NCI-H510A treated with DMSO at 0.1 percent for 48 hours (cell line): ENCODE measurements around the gene EVI5.
"Not testable (repeated sequence)": the region's sequence is repeated elsewhere in the genome, so short reads cannot be mapped to it uniquely, and the experiment has no call there.

Source experiments
- DNase-seq: peaks from one replicate; lab custom pipeline; 2025; lab: John Stamatoyannopoulos, UW

The EVI5 gene

DNA sequence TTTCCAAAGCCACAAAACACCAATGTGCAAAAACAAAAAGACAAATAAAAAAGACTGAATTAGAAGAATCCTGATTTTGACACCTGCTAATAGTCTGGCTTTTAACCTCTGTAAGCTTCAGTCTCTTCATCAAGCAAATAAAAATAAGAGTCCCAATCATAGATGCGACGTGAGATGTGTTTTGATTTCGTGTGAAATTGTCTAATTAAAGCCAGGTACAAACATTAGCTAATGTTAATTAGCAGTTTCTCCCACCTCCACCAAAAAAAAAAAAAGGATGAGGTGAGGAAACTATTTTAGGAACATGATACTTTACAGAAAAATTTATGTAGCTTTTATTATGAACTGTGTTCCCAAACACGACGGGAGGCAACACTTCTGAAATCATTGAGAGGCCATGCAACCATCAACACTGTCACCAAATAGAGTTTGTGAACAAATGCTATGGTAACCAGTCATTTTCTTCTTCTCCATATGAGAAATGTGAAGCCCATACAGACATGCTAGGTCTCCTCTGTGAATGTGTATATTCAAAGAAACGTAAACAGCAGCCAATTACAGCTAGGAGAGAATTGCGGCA, 6.7 kb upstream of the EVI5 start:
- DNase-seq, result peak; percentile 72

DNA sequence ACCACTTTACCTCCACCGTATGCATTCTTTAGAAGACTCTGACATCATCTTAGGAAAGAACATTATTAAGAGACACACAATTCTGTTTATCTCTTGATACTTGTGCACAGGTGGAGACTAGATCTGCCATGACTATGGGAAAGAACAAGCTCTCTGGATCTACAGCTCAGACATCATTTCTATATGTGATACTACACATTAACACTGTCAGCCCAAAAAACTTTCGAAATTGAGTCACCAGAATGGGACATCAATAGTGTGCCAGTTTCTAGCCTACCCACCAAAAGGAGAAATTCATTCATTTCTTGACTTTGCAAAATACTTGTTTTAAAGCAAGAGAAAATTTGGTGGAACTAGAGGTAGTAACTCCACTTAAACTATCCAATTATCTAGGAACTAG, 6.0 kb upstream of the EVI5 start:
- DNase-seq, result no peak

GRCh38 chr1:92790081-92790480, 5.2 kb upstream of the EVI5 start:
- DNase-seq, result no peak

- DNase-seq, result no peak
Measured at GRCh38 chr1:92786111-92786901, 1.4 kb upstream of the EVI5 start.

DNA sequence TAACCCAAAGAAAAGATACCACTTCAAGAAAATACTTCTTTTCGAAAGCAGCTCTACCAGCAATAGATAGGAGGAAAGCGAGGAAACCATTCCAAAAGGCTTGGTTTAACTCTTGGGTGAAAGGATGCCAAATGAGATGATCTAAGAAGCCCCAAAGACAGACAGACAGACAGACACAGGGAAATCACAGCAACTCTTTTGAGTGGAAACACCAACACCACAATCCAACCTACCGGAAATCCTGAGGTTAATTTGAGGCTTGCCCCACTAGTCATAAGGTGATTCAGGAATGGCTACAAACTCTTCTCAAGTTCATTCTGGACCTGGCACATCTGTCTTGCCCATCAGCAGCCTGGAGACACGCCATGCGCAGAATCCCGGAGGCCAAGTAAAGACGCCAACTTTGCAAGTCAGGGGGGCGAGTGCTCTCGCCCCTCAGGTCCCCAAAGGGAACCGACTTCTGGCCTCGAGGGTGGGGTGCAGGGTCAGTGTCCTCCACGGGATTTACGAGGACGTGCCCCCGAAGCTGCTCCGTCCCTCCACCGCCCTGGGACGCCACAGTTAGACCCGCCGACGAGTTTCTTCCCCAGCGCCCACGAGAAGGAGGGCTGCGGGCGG, 778 bp downstream of the EVI5 start:
- no peak for DNase-seq

GRCh38 chr1:92783550-92783949, 1.4 kb downstream of the EVI5 start:
- DNase-seq, result not testable (repeated sequence)

GRCh38 chr1:92778376-92778775, 6.5 kb downstream of the EVI5 start:
- no peak for DNase-seq

DNA sequence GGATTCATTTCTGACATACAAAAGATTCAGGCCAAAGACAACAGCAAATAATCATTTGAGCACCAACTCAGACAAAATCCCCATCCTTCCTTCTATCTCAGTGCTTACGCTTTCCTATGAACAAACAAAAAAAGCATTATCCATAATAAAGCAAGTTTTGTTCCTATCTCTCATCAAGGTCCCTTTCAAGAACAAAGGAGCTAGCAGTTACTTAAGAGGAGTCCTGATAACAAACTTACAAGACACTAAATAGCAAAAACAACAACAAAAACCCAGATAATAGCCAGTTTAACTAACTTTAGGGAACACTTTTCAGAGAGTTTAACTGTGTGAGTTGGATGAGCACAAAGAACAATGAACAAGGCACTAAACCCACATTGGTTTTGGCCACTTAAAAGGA, 10.5 kb downstream of the EVI5 start:
- DNase-seq, result no peak

- not testable (repeated sequence) for DNase-seq
Measured at GRCh38 chr1:92773749-92774148, 11.2 kb downstream of the EVI5 start.

DNA sequence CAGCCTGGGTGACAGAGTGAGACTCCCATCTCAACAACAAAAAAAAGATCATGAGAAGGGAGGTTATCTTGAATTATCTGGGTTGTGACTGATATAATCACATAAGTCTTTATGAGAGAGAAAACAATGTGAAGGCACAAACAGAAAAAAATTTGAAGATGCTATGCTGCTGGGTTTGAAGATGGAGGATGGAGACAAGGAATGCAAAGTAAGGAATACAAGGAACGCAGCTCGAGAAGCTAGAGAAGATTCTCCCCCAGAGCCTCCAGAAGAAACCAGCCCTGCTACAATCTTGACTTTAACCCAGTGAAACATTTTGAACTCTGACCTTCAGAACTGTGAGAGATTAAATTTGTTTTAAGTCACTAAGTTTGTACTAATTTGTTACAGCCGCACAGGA, 15.1 kb downstream of the EVI5 start:
- DNase-seq, result no peak

DNA sequence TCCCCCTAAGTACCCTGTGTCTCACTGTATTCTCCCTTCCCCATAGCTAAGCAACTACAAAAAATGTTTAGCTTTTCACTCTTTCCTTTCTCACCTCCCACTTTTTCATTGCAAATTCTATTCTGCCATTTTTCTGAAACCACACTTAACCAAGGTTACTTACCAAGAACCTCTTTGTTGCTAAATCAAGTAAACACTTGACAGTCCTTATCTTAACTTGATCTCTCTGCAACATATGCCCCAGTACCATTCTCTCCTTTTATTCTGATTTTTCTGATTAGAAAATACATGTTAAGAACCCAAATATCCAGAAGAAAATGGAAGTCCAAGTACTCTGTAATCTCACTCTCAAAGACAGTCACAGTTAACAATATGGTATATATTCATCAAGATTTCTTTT, 16.0 kb downstream of the EVI5 start:
- no peak for DNase-seq

DNA sequence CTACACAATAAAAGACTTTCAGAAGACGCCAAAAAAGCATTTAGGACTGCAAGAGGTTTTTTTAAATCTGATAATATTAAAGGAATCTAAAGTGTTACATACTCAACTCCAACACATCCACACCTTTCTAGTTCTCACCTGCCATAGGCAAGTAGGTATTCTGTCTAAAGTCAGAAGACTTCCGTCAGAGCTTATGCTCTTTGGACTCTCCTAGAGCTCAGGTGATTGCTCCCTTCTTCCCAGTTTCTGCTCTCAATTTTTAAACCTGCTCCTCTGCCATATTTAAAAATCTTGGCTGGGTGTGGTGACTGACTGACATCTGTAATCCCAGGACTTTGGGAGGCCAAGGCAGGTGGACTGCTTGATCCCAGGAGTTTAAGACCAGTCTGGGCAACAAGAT, 16.6 kb downstream of the EVI5 start:
- no peak for DNase-seq

DNA sequence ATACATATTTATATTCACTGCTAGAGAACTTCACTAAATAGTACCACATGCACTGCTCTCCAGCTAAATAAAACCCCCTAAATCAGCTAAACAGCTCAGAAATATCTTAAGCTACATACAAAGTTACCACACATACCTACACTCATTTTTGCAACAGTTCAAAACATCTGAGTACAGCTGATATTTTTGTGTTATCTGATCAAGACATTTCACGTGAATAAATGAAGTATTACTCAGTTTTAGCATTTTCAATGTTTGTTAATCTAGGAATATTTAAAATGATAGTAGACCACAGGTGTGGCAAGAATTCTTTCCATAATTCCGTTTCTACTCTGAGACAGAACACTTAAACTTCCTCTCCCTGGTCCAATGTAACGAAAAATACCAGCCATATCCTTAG, 20.8 kb downstream of the EVI5 start:
- DNase-seq, result no peak

DNA sequence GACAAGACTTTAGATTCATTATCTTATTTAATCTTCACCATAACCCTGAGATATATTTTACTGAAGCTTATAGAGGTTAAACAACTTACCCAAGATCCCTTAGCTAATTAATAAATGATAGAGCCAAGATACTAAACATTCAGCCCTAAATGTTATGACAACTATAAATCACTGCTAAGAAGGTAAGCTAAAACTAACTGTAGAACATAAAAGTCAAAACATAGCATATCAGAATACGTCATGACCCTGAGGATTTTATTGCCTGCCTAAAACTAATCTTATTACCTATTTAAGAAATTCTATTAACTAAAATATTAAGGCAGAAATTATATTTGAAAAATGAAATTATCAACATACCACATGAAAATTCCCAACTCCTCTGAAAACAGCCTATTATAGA, 22.6 kb downstream of the EVI5 start:
- no peak for DNase-seq

DNA sequence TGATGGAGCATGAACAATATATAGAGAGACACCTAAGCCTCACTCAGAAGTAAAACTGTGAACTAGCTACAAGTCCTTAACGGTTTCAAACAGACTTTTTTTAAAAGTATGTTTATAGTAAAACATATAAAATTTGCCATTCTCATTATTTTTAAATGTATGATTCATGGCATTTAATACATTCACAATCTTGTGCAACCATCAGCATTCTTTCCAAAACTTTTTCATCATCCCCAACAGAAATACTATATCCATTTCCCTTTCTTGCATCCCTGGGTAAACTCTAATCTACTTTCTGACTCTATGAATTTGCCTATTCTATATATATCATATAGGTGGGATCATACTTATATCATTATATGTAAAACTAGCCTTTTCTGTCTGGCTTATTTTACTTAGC, 25.5 kb downstream of the EVI5 start:
- DNase-seq, result no peak

DNA sequence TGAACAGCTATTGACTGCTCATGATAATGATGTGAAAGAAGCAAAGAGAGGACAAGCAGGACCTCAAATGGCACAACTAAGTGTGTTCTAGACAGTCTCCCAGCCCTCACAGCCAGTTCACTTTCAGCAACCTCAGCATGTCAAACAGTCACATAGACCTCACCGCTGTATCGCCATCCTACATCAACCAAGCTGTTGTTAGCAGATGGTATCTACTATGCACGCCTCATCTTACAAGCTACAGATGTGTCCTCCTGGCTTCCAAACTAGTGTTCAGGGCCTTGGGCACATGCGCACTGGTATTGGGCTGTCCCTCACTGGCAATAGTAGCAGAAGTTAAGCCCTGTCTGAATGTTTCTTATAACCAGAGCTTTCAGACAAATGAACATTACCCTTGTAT, 28.4 kb downstream of the EVI5 start:
- DNase-seq, result no peak

- DNase-seq, result no peak
Measured at GRCh38 chr1:92755541-92756461, 29.1 kb downstream of the EVI5 start.

DNA sequence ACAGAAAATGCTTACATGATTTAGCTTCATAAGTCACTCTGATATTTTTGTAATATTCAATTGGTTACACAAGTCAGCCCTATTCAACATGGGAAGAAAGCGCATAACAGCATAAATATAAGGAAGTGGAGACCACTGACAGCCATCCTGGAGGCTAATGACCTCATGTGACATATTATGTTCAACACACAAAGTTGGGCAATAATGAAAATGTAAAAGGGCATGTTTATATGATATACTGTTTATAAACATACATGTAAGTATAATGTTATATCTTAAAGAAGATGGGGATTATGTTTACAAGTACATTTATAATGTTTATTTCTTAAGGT, 30.2 kb downstream of the EVI5 start:
- DNase-seq, result no peak

- DNase-seq, result no peak
Measured at GRCh38 chr1:92754000-92754718, 30.7 kb downstream of the EVI5 start.

DNA sequence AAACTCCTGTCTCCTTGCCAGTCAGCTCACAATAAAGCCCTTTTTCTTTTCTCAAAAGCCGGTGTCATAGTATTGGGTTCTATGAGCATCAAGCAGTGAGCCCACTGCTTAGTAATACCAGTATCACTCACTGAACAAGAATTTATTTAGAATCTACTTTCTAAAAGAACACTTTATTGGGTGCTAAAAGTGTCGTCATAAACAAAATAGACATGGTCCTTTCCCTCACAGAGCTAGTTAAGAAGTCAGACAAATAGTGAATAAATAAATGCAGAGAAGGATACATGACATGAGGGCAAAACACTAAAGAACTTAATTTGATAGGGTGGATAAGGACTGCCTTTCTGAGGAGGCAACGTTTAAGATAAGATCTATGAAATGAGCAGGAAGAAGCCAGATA, 32.2 kb downstream of the EVI5 start:
- DNase-seq, result no peak

DNA sequence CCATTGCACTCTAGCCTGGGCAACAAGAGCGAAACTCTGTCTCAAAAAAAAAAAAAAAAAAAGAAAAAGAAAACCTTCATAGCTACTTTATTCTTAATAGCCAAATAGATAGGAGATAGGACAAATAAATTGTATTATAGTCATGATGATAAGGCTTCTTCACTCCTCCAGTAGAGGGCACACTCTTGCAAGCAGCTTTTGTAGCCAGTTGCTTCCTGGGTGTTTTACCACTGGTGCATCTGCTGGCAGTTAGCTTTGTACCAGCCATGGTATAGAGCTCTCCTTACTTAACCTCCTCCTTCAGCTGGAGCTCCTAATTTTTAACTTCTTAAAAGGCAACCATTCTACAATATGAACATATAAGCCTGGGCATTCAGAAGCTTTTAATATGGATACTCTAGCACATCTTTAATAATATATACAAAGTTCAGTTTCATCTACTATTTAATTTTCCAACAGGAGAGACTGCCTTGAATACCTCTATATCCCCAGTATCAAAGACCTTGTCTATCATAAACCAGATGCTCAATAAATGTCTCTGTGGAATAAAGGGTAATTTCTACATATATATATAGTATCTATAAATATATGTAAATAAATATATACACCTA, 35.8 kb downstream of the EVI5 start:
- DNase-seq, result peak; percentile 57

DNA sequence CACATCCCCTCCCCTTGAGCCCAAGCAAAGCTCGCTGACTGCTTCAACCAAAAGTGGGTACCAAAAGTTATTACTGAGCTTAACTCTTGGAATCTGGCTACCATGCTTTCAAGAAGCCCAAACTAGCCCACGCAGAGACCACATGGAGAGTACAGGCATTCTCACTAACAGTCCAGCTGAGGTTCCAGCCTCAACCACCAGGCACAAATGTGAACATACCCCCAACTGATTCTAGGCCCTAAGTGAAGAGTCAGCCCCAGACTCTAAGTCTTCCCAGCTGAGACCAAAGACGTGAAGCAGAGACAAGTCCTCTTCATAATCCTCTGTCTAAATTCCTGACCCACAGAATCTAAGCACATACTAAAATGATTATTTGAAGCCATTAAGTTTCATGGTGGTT, 36.8 kb downstream of the EVI5 start:
- DNase-seq, result no peak
